HG03103 (cell line): ENCODE measurements around the gene HMGXB3.
"Not testable (repeated sequence)": the region's sequence is repeated elsewhere in the genome, so short reads cannot be mapped to it uniquely, and the experiment has no call there.

ENCODE experiments used
- ATAC-seq: cut with Tn5 transposase; IDR thresholded peaks from one replicate; pipeline ENCODE4 v1.9.1; 2021; ENCODE audit warnings: low read depth; ENCODE audit not compliant: unreplicated experiment

HMGXB3 gene

GRCh38 chr5:150017226-150018005, 16.9 kb downstream of the HMGXB3 start:
- no peak for ATAC-seq

GRCh38 chr5:150020249-150020648, 19.7 kb downstream of the HMGXB3 start:
- no peak for ATAC-seq

- no peak for ATAC-seq
These were observed 21.1 kb downstream of the HMGXB3 start for GRCh38 chr5:150021491-150022157.

GRCh38 chr5:150022158-150022531, 21.6 kb downstream of the HMGXB3 start:
- ATAC-seq = no peak

GRCh38 chr5:150022681-150023080, 22.1 kb downstream of the HMGXB3 start:
- no peak for ATAC-seq

GRCh38 chr5:150023136-150023535, 22.6 kb downstream of the HMGXB3 start:
- ATAC-seq = no peak

- ATAC-seq = no peak
These were observed 23.9 kb downstream of the HMGXB3 start for GRCh38 chr5:150024346-150024984.

GRCh38 chr5:150026682-150027172, 26.2 kb downstream of the HMGXB3 start:
- no peak for ATAC-seq

GRCh38 chr5:150028047-150028446, 27.5 kb downstream of the HMGXB3 start:
- ATAC-seq = not testable (repeated sequence)

GRCh38 chr5:150033334-150033733, 32.8 kb downstream of the HMGXB3 start:
- no peak for ATAC-seq

- no peak for ATAC-seq
These were observed 34.1 kb downstream of the HMGXB3 start for GRCh38 chr5:150034662-150035061.

GRCh38 chr5:150035139-150035895, 34.8 kb downstream of the HMGXB3 start:
- ATAC-seq = peak; percentile 95

GRCh38 chr5:150036513-150036912, 36.0 kb downstream of the HMGXB3 start:
- no peak for ATAC-seq

- no peak for ATAC-seq
These were observed 38.0 kb downstream of the HMGXB3 start for GRCh38 chr5:150038547-150038946.

- ATAC-seq = no peak
These were observed 41.9 kb downstream of the HMGXB3 start for GRCh38 chr5:150042459-150042858.

- ATAC-seq = no peak
These were observed 43.3 kb downstream of the HMGXB3 start for GRCh38 chr5:150043657-150044328.

GRCh38 chr5:150044329-150044681, 43.8 kb downstream of the HMGXB3 start:
- no peak for ATAC-seq

- no peak for ATAC-seq
These were observed 44.2 kb downstream of the HMGXB3 start for GRCh38 chr5:150044712-150045111.

GRCh38 chr5:150045549-150045948, 45.0 kb downstream of the HMGXB3 start:
- ATAC-seq = no peak

- ATAC-seq = no peak
These were observed 45.5 kb downstream of the HMGXB3 start for GRCh38 chr5:150046031-150046430.
